Endodermal cell (in vitro differentiated cells): ENCODE measurements around the gene AUTS2. TPM values are rescaled to one million over a fixed set of nuclear protein-coding genes. Genes with fewer than 3 reads are reported as not detected.

Source experiments
- DNase-seq: peaks from one replicate; pipeline ENCODE4 v3.0.0-alpha.2; 2017
- H3K27ac ChIP-seq: 2 replicates; pipeline ENCODE4 v1.5.1; 2013; ENCODE audit warnings: mild to moderate bottlenecking, low read depth, low read length, moderate library complexity
- H3K27me3 ChIP-seq: 2 replicates; pipeline ENCODE4 v1.6.1; 2013; ENCODE audit warnings: mild to moderate bottlenecking, low read length, moderate library complexity; ENCODE audit not compliant: insufficient read depth, control insufficient read depth, poor library complexity, severe bottlenecking
- H3K36me3 ChIP-seq: 2 replicates; pipeline ENCODE4 v1.7.0; 2013; ENCODE audit warnings: mild to moderate bottlenecking, low read length, moderate library complexity; ENCODE audit not compliant: control insufficient read depth, insufficient read depth
- H3K4me1 ChIP-seq: one replicate; pipeline ENCODE4 v1.7.0; 2013; ENCODE audit warnings: low read length; ENCODE audit not compliant: control insufficient read depth, insufficient read depth
- H3K4me3 ChIP-seq: 2 replicates; pipeline ENCODE4 v1.5.1; 2013; ENCODE audit warnings: mild to moderate bottlenecking, low read length, moderate library complexity
- H3K9ac ChIP-seq: 2 replicates; pipeline ENCODE4 v1.6.1; 2013; ENCODE audit warnings: mild to moderate bottlenecking, low read length, moderate library complexity; ENCODE audit not compliant: poor library complexity, severe bottlenecking; ENCODE audit errors: extremely low read depth
- H3K9me3 ChIP-seq: 2 replicates; pipeline ENCODE4 v1.6.1; 2013; ENCODE audit warnings: mild to moderate bottlenecking, low read length, moderate library complexity; ENCODE audit not compliant: control insufficient read depth
- H3K27ac Mint-ChIP-seq: 2 replicates; pipeline ENCODE4 v1.8.0; 2020; ENCODE audit warnings: mixed read lengths
- H3K27me3 Mint-ChIP-seq: 2 replicates; pipeline ENCODE4 v1.8.0; 2021; ENCODE audit warnings: mild to moderate bottlenecking, mixed read lengths; ENCODE audit not compliant: insufficient read depth
- H3K36me3 Mint-ChIP-seq: 2 replicates; pipeline ENCODE4 v1.8.0; 2020; ENCODE audit warnings: low read depth, mixed read lengths
- H3K4me1 Mint-ChIP-seq: 2 replicates; pipeline ENCODE4 v1.8.0; 2020; ENCODE audit warnings: mixed read lengths
- H3K4me3 Mint-ChIP-seq: 2 replicates; pipeline ENCODE4 v1.8.0; 2020; ENCODE audit warnings: mild to moderate bottlenecking, moderate library complexity, mixed read lengths
- H3K9me3 Mint-ChIP-seq: 2 replicates; pipeline ENCODE4 v1.8.0; 2020; ENCODE audit warnings: mild to moderate bottlenecking, mixed read lengths
- CTCF ChIP-seq: fragments of 200-600 bp; sonication (generic); conservative IDR thresholded peaks from 2 replicates; pipeline ENCODE4 v1.5.0; 2021; ENCODE audit warnings: antibody characterized with exemption, mild to moderate bottlenecking
- WGBS, 2 experiments: methylation state at CpG; one replicate each; pipeline versions ENCODE4 v1.1.5 to v1.1.7; 2013; ENCODE audit warnings: missing lambda C conversion rate in 2 of 2, mixed read lengths in 1 of 2; ENCODE audit not compliant: insufficient coverage in 1 of 2, insufficient read length in 1 of 2; 5-methylcytosine and 5-hydroxymethylcytosine counted together
- total RNA-seq, 2 donors: library from RNA; stranded (reverse); fragmentation: NEBNext Ultra II Directional in 1 of 2; extraction: Animal tissue kit (Norgen Biotek cat#: 25700) in 1 of 2; gene quantifications; 2 replicates in 1 of 2; 3 replicates in 1 of 2; pipeline ENCODE4 v1.2.1, GENCODE V29; 2021

The AUTS2 gene
- total RNA-seq, 2 donors from 2014 or later: 76.8 to 106 TPM

GRCh38 chr7:70069977-70070376 is 471.7 kb downstream of the AUTS2 start:
- Mint-ChIP-seq H3K4me1 (peaks cover 10% of the 10 kb centered on the region), H3K36me3 (no peaks in the 10 kb centered on the region), H3K27ac (no peak overlapping the region), H3K9me3 (no peaks in the 10 kb centered on the region), H3K4me3 (no peak overlapping the region), H3K27me3 (no peaks in the 10 kb centered on the region)
- H3K4me3 ChIP-seq: no peak overlapping the region
- no peaks in the 10 kb centered on the region for H3K36me3 ChIP-seq
- WGBS, 2 experiments: 92 to 100% methylated on average over 1 to 2 of the region's 2 CpGs
- H3K27me3 ChIP-seq: no peaks in the 10 kb centered on the region
- peaks cover 3% of the 10 kb centered on the region for H3K4me1 ChIP-seq
- no peak overlapping the region for H3K9ac ChIP-seq
- DNase-seq: no peak
- H3K27ac ChIP-seq: no peak overlapping the region
- no peaks in the 10 kb centered on the region for H3K9me3 ChIP-seq
- no peak for TF ChIP-seq CTCF

- no peak for TF ChIP-seq CTCF
- H3K27me3 ChIP-seq: no peaks in the 10 kb centered on the region
- H3K4me3 ChIP-seq: no peak overlapping the region
- peaks cover 3% of the 10 kb centered on the region for H3K4me1 ChIP-seq
- no peaks in the 10 kb centered on the region for H3K9me3 Mint-ChIP-seq
- WGBS, 2 experiments: 87 to 90% methylated on average over 6 to 7 of the region's 7 CpGs
- H3K4me3 Mint-ChIP-seq: no peak overlapping the region
- H3K4me1 Mint-ChIP-seq: peaks cover 10% of the 10 kb centered on the region
- peak overlapping the region; percentile 84 for H3K27ac ChIP-seq
- no peaks in the 10 kb centered on the region for H3K9me3 ChIP-seq
- no peaks in the 10 kb centered on the region for H3K36me3 ChIP-seq
- H3K9ac ChIP-seq: no peak overlapping the region
- DNase-seq: no peak
- H3K27ac Mint-ChIP-seq: peak overlapping the region; percentile 68
- no peaks in the 10 kb centered on the region for H3K27me3 Mint-ChIP-seq
- no peaks in the 10 kb centered on the region for H3K36me3 Mint-ChIP-seq
Observed at GRCh38 chr7:70071766-70072165, 473.5 kb downstream of the AUTS2 start.

GRCh38 chr7:70072220-70072619 is 473.9 kb downstream of the AUTS2 start:
- 54 to 83% methylated on average over 2 of the region's 2 CpGs for WGBS, 2 experiments
- H3K27ac Mint-ChIP-seq: peak overlapping the region; percentile 68

More at GRCh38 chr7:70072220-70072619, 473.9 kb downstream of the AUTS2 start:
- H3K4me1 Mint-ChIP-seq: peaks cover 10% of the 10 kb centered on the region
- no peaks in the 10 kb centered on the region for H3K36me3 ChIP-seq
- peak overlapping the region; percentile 84 for H3K27ac ChIP-seq
- H3K27me3 Mint-ChIP-seq: no peaks in the 10 kb centered on the region
- no peak overlapping the region for H3K9ac ChIP-seq
- no peaks in the 10 kb centered on the region for H3K36me3 Mint-ChIP-seq
- no peaks in the 10 kb centered on the region for H3K27me3 ChIP-seq
- no peak for TF ChIP-seq CTCF
- no peaks in the 10 kb centered on the region for H3K9me3 ChIP-seq
- DNase-seq: no peak
- H3K4me3 ChIP-seq: no peak overlapping the region
- H3K4me1 ChIP-seq: peaks cover 3% of the 10 kb centered on the region
- no peak overlapping the region for H3K4me3 Mint-ChIP-seq
- no peaks in the 10 kb centered on the region for H3K9me3 Mint-ChIP-seq
